Stimulated activated CD8-positive, alpha-beta memory T cell treated with anti-CD3 and anti-CD28 coated beads, Interleukin-7, amount 100 ng/mL, for 48 hours (primary cell): ENCODE data around the gene CPM.

ENCODE experiments used
- DNase-seq, 2 donors: peaks; one replicate each; pipeline ENCODE4 v3.0.0-alpha.2; 2020; ENCODE audit warnings: low read depth in 1 of 2; ENCODE audit errors: extremely low read depth in 1 of 2

The CPM gene

DNA sequence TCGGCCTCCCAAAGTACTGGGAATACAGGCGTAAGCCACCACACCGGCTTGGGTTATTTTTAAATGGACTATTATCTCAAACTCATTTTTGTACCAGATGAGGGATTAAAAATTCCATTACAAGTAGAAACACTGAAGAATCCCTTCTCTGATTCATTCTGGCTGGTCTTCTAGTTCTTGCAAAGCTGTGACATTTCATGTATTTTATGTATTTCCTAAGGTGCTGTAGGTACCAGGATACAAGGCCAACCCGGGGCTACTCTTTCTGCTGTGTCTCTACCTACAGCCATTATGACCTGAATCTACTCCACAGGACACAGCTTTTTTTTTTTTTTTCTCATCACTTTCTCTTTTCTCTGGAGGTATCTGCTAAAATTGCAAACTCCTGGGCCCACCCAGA lies 24.9 kb downstream of the CPM start:
- DNase-seq = no peak

GRCh38 chr12:68905733-68906132 lies 27.2 kb downstream of the CPM start:
- no peak for DNase-seq

DNA sequence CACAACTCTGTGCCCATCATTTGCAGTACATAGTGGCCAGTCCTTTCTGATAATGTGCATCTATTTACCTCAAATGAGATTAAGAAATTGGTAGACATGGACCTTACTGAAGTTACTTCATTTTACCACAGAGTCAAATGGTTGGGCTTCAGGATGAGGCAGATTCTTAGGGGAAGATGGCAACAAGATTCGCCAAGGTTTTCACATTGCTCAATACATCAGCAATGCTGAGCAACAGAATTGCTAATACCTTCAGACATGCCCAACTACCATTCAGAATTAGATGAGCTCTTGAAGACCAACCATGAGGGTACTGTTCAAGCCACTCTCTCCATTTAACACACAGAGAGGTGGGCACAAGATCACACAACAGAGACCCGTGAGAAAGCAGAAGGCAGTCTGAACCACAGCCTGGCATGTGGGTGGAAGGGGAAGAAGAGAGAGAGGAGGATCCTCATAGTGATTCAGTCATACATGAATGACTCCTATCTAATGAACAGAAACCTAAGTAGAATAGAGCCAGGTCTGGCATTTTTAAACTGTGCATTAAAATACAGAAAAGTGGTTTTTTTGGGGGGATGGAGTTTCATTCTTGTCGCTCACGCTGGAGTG lies 28.5 kb downstream of the CPM start:
- no peak for DNase-seq

DNA sequence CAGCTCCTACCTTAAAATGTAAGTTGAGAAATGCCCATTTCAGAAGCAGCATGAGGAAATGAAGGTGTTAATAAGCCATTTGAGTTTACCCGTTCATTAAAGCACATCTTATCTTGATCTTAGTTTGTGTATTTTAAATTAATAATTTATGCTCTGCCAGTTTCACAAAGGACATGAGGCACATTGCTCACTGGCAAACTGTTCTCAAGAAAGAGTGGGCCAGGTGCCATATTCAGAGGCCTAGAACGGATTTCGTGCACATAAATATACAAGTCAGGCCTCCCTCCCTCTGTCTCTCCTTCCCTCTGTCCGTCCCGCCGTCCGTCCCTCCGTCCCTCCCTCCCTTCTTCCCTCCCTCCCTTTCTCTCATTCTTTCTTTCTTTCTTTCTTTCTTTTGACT lies 29.5 kb downstream of the CPM start:
- DNase-seq = no peak

GRCh38 chr12:68901551-68901950 lies 31.4 kb downstream of the CPM start:
- DNase-seq = no peak

- no peak for DNase-seq
These were observed 31.8 kb downstream of the CPM start for GRCh38 chr12:68901145-68901544.

DNA sequence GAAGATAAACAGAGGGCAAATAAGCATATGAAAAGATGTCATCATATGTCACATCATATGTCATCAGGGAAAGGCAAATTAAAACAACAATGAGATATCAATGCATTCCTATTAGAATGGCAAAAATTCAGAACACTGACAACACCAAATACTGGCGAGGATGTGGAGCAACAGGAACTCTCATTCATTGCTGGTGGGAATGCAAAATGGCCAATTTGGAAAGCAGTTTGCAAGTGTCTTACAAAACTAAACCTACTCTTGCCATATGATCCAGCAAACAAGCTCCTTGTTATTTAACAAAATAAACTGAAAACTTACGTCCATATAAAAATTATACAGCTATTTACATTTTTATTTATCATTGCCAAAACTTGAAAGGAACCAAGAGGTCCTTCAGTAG lies 32.7 kb downstream of the CPM start:
- DNase-seq = no peak

- DNase-seq = no peak
These were observed 33.7 kb downstream of the CPM start for GRCh38 chr12:68899251-68899771.

DNA sequence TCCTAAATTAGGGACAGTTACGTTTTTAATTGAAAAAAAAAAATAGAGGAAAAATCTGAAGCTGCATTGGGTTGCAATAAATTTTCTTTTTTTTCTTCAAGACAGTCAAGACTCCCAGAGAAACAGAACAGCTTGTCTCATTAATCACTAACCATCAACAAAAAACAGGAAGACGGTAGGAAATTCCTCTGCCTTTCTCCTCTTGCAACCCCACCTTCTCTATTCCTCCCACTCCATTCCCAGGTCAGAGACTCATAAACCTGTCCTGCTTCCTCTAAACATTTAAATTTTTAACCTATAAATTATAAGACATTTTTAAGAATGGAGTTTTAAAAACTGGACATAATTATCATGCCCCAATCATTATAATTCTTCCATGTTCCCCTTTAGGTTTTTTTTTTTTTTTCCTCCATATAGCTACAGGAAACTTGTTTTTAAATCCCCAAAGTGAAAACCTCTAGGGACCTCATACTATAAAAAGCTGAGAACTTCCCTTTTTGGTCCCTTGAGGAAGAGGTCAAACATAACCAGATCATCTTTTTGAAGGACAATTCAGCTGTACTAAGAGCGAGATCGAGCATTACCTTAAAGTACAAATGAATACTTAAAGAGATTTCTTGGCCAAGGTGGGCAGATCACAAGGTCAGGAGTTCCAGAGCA lies 36.0 kb downstream of the CPM start:
- no peak for DNase-seq

DNA sequence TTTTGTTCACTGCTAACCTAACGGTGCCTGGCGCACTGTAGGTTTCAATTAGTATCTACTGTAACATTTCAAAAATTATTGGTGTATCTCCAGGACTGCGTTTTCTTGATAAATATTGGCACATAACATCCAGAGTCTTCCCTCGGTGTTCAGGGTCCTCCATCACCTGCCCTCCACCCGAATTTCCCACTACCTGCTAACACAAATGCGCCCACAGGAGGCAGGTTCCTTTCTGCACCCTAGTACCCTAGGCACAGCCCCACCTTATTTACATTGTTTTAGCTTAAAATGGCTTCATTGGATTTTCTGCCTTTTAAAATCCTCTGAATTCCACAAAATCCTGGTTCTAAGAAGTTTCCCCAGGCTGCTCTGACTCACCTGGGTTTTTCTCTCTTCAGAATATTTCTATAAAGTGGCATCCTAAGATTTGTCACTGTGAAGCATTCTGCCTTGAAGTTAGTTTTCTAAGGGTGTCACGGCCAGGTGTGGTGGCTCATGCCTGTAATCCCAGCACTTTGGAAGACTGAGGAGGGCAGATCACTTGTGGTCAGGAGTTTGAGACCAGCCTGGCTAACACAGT lies 38.6 kb downstream of the CPM start:
- no peak for DNase-seq

GRCh38 chr12:68893741-68894140 lies 39.2 kb downstream of the CPM start:
- DNase-seq = no peak

DNA sequence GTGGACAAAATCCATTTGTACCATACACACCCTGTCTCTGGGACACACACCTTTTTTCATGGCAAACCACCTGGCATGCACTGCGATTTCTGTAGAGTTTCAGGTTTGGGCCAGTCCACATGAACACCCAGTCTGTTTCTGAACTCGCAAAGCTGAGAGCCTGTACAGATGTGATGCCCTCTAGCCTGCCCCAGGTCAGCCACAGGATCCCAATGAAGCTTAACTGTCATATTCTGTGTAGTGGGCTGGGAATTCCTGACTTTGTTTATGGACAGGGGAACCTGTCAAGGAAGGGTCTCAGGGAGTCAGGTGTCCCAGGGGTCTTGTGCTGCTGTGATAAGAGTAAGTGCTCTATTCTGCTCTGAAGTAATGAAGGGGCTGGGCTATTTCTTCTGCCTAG lies 39.8 kb downstream of the CPM start:
- DNase-seq = no peak

GRCh38 chr12:68891141-68891540 lies 41.8 kb downstream of the CPM start:
- no peak for DNase-seq

- DNase-seq = no peak
These were observed 42.3 kb downstream of the CPM start for GRCh38 chr12:68890701-68891113.

DNA sequence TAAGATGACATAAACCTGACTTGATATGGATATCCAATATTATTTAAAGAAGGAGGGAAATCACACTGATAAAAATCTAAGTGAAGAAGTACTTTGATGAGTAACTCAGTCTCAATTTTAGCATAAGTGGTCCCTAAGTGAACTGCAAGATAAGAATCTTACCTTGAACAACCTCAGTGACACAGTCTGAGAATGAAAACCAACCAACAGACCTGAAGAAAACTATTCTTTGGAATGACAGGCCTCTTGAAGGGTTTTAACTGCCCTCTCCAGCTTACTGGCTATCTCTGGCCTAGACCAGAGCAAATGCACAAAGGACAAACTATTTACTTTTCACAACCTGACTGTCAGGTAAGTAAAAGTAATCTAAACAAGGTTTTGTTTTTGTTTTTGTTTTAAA lies 44.7 kb downstream of the CPM start:
- DNase-seq = no peak

DNA sequence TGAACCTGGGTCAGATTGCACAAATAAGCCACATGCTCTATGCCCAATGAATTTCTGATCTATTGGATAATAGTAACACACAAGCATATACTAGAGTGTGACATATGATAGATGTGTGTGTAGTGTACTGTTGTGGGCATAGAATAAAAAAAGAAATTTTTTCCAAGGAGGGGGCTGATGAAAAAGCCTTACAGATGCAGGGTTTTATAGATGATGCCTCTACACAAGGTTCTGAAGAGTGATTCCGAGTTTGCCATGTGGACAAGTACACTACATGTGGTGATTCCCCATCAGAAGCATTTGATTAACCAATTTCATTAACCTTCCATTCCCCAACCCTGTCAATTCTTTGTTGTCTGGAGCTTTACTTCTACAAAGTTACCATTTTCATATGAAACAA lies 45.3 kb downstream of the CPM start:
- no peak for DNase-seq

GRCh38 chr12:68886636-68887572 lies 46.1 kb downstream of the CPM start:
- no peak for DNase-seq

DNA sequence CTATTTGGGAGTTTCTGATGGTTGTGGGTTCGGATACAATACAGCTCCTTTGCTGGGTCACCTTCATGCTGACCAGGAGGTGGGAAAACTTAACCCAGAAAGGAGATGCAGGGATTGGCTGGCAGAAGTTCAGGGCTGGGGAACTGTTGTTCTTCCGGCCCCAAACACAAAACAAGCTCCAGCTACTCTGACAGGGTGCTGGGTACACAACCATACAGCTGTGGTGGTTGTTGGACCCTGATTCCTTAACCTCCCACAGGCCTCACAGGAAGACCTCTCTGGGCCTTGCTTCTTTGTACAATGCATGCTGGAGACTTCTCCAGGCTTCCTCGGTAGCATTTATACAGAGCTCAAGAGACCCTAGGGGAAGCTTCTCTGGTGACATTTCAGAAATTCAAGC lies 47.6 kb downstream of the CPM start:
- DNase-seq = no peak

- DNase-seq = no peak
These were observed 48.7 kb downstream of the CPM start for GRCh38 chr12:68884251-68884650.

DNA sequence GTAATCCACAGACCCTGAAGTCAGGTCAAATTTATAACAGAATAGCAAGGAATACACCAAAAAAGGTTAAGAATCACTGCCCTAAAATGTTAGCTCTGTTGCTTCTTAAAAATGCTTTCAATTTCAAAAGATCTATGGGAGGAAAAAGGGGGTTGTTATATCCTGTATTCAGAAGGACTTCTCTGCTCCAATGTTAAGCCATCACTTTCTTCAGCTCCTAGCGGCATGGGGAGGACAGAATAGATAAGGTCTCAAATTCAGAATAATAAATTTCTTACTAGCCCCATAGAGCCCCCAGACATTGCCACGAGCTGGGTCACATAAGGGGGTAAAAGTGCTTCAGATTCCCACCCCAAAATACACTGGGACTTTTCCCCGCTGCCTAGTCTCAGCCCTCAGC lies 49.8 kb downstream of the CPM start:
- DNase-seq = no peak

DNA sequence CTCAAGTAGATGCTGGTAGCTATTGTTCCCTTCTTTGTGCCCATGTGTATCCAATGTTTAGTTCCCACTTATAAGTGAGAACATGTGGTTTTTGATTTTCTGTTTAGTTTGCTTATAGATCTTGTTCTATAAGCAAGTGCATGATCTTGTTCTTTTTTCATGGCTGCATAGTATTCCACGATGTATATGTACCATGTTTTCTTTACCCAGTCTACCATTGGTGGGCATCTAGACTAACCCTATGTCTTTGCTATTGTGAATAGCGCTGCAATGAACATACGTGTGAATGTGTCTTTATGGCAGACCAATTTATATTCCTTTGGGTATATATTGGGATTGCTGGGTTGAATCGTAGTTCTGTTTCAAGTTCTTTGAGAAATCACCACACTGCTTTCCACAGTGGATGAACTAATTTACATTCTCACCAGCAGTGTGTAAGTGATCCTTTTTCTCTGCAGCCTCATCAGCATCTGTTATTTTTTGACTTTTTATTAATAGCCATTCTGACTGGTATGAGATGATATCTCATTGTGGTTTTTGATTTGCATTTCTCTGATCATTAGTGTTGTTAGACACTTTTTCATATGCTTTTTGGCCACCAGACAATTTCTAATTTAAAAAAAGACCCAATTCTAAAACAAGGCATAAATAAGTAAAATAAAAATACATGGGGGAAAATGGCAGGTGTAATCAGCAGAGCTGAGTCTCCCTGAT lies 50.6 kb downstream of the CPM start:
- no peak for DNase-seq
